ENCODE data around the gene TUBGCP6. TPM values are rescaled to one million over a fixed set of nuclear protein-coding genes. Genes with fewer than 3 reads are reported as not detected.

The TUBGCP6 gene
- total and polyA plus RNA-seq, 2 donors from 2014 or later: 19.2 to 52.0 TPM

DNA sequence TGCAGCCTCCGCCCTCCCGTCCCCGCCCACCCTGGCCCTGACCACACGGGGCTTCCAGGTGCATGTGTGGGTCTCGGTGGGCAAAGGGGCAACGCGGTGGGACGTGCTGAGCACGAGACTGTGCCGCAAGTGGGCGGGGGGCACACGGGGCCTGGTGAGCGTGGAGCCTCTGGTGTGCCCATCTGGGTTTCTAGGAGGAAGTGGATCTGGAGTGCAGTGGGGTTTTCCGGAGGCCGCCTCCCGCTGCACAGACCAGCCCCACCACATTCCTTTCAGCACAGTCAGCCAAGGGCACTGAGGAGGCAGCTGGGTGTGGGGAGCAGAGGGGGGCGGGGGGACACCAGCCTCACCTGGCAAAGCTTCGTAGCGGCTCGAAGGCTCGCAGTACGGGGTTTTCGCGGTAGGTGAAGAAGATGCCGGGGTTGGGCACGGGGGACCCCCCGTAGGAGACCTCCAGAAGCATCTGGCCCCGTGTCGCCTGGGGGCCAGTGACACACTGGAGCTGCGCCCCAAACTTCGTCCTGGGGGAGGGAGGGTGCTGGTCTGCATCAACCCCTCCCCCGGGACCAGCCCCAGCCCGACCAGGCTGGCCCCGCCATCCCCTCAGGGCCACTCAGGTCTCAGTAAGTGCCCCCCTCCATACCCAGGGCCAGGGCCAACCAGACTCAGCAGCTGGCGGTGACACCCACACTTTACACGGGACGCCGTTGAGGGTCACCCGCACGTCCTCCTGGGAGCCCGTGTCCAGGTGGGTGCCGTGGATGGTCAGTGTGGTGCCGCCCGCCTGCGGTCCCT lies 37.7 kb upstream of the TUBGCP6 start:
- Histone ChIP-seq H3K9ac (ENCODE audit: low read length in 3 of 3) (no peak overlapping the region), H3K36me3 (ENCODE audit: control insufficient read depth in 2 of 3, insufficient read depth in 3 of 3, low read length in 3 of 3) (peaks cover 0 to 58% (median 25%) of the 10 kb centered on the region in 3 donors), H3K27ac (ENCODE audit: low read depth in 2 of 2, low read length in 2 of 2) (peak overlapping the region; percentile 32 to 67), H3K4me3 (ENCODE audit: low read length in 3 of 3) (no peak overlapping the region), H3K27me3 (ENCODE audit: control insufficient read depth, insufficient read depth, low read length) (no peaks in the 10 kb centered on the region), H3K9me3 (ENCODE audit: control insufficient read depth in 2 of 3, insufficient read depth in 1 of 3, low read length in 3 of 3) (no peaks in the 10 kb centered on the region), H3K4me1 (ENCODE audit: control insufficient read depth in 2 of 3, insufficient read depth in 2 of 3, low read depth in 1 of 3, low read length in 3 of 3) (peaks cover 0 to 9% (median 0%) of the 10 kb centered on the region in 3 donors)
- TF ChIP-seq, protein P1, sequence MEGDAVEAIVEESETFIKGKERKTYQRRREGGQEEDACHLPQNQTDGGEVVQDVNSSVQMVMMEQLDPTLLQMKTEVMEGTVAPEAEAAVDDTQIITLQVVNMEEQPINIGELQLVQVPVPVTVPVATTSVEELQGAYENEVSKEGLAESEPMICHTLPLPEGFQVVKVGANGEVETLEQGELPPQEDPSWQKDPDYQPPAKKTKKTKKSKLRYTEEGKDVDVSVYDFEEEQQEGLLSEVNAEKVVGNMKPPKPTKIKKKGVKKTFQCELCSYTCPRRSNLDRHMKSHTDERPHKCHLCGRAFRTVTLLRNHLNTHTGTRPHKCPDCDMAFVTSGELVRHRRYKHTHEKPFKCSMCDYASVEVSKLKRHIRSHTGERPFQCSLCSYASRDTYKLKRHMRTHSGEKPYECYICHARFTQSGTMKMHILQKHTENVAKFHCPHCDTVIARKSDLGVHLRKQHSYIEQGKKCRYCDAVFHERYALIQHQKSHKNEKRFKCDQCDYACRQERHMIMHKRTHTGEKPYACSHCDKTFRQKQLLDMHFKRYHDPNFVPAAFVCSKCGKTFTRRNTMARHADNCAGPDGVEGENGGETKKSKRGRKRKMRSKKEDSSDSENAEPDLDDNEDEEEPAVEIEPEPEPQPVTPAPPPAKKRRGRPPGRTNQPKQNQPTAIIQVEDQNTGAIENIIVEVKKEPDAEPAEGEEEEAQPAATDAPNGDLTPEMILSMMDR (IDR thresholded peaks at IDR 0.05; ENCODE audit: borderline replicate concordance, extremely low read depth, insufficient read depth): no peak
- FAIRE-seq: no peak
- DNase-seq: peak; percentile 69 to 93 (median 71)
- intact Hi-C loops (cut with DNase I): no loop called here

GRCh38 chr22:50281957-50282356 lies 37.1 kb upstream of the TUBGCP6 start:
- peaks cover 0 to 61% (median 25%) of the 10 kb centered on the region in 3 donors for H3K36me3 ChIP-seq (ENCODE audit: control insufficient read depth in 2 of 3, insufficient read depth in 3 of 3, low read length in 3 of 3)

GRCh38 chr22:50281384-50281760 lies 36.5 kb upstream of the TUBGCP6 start:
- intact Hi-C loops (cut with DNase I): no loop called here
- peaks cover 0 to 60% (median 25%) of the 10 kb centered on the region in 3 donors for H3K36me3 ChIP-seq (ENCODE audit: control insufficient read depth in 2 of 3, insufficient read depth in 3 of 3, low read length in 3 of 3)
- DNase-seq: no peak
- peak overlapping the region in 1 of 2 donors; percentile 22 for H3K27ac ChIP-seq (ENCODE audit: low read depth in 2 of 2, low read length in 2 of 2)
- no peaks in the 10 kb centered on the region for H3K27me3 ChIP-seq (ENCODE audit: control insufficient read depth, insufficient read depth, low read length)
- H3K9me3 ChIP-seq (ENCODE audit: control insufficient read depth in 2 of 3, insufficient read depth in 1 of 3, low read length in 3 of 3): no peaks in the 10 kb centered on the region
- H3K4me3 ChIP-seq (ENCODE audit: low read length in 3 of 3): no peak overlapping the region
- peaks cover 0 to 9% (median 3%) of the 10 kb centered on the region in 3 donors for H3K4me1 ChIP-seq (ENCODE audit: control insufficient read depth in 2 of 3, insufficient read depth in 2 of 3, low read depth in 1 of 3, low read length in 3 of 3)
- TF ChIP-seq, protein P1 (IDR thresholded peaks at IDR 0.05; ENCODE audit: borderline replicate concordance, extremely low read depth, insufficient read depth): no peak
- FAIRE-seq: no peak
- no peak overlapping the region for H3K9ac ChIP-seq (ENCODE audit: low read length in 3 of 3)

More at GRCh38 chr22:50281957-50282356, 37.1 kb upstream of the TUBGCP6 start:
- Histone ChIP-seq H3K9me3 (ENCODE audit: control insufficient read depth in 2 of 3, insufficient read depth in 1 of 3, low read length in 3 of 3) (no peaks in the 10 kb centered on the region), H3K9ac (ENCODE audit: low read length in 3 of 3) (no peak overlapping the region), H3K4me3 (ENCODE audit: low read length in 3 of 3) (no peak overlapping the region), H3K4me1 (ENCODE audit: control insufficient read depth in 2 of 3, insufficient read depth in 2 of 3, low read depth in 1 of 3, low read length in 3 of 3) (peaks cover 0 to 9% (median 0%) of the 10 kb centered on the region in 3 donors), H3K27ac (ENCODE audit: low read depth in 2 of 2, low read length in 2 of 2) (peak overlapping the region; percentile 10 to 22), H3K27me3 (ENCODE audit: control insufficient read depth, insufficient read depth, low read length) (no peaks in the 10 kb centered on the region)
- TF ChIP-seq, protein P1 (IDR thresholded peaks at IDR 0.05; ENCODE audit: borderline replicate concordance, extremely low read depth, insufficient read depth): no peak
- intact Hi-C loops (cut with DNase I): no loop called here
- no peak for DNase-seq
- FAIRE-seq: no peak
